MM.1S (cell line): ENCODE measurements around the gene SIGLEC14.

Experiments
- EZH2 ChIP-seq: fragments of 300-600 bp; sonication (generic); optimal IDR thresholded peaks from 2 replicates; pipeline ENCODE3; 2017; ENCODE audit warnings: low read depth, mild to moderate bottlenecking, antibody characterized with exemption, low read length, mixed read lengths
- EZH2phosphoT487 ChIP-seq: fragments of 300-600 bp; sonication (generic); IDR thresholded peaks from 2 replicates; pipeline ENCODE4 v1.6.1; 2018; ENCODE audit warnings: antibody characterized with exemption, low read length
- TF ChIP-seq, protein P1 (sequence below): fragments of 300-600 bp; sonication (generic); IDR thresholded peaks from 2 replicates; pipeline ENCODE4 v1.5.1; 2016; ENCODE audit warnings: antibody characterized with exemption, low read length, mixed read lengths

DNA sequence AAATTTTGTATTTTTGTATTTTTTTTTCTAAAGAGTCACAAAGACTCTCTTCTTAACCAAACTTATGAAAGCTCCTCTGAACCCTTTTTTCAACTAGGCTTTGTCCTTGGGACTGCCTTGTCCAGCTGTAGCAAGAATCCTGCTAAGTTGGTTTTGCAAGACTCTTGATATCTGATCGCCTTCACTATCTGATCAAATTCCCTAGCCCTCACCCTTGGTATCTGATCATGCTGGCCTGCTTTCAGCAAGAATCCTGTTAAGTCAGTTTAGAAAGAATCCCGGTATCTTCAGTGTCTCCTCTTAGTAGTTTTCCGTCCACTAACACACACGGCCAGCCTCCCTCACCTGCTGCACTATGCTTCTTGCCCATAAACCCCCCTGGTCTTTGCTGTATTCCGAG, 14.5 kb downstream of the SIGLEC14 start:
- TF ChIP-seq, protein P1, sequence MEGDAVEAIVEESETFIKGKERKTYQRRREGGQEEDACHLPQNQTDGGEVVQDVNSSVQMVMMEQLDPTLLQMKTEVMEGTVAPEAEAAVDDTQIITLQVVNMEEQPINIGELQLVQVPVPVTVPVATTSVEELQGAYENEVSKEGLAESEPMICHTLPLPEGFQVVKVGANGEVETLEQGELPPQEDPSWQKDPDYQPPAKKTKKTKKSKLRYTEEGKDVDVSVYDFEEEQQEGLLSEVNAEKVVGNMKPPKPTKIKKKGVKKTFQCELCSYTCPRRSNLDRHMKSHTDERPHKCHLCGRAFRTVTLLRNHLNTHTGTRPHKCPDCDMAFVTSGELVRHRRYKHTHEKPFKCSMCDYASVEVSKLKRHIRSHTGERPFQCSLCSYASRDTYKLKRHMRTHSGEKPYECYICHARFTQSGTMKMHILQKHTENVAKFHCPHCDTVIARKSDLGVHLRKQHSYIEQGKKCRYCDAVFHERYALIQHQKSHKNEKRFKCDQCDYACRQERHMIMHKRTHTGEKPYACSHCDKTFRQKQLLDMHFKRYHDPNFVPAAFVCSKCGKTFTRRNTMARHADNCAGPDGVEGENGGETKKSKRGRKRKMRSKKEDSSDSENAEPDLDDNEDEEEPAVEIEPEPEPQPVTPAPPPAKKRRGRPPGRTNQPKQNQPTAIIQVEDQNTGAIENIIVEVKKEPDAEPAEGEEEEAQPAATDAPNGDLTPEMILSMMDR: no peak
- TF ChIP-seq EZH2phosphoT487 (no peak), EZH2 (no peak)
